ENCODE results near the gene LDHB.

- TF ChIP-seq ZNF70 (CRISPR knock-in tag; IDR thresholded peaks at IDR 0.05) (no peak), ZNF565 (CRISPR knock-in tag; conservative IDR thresholded peaks at IDR 0.05; ENCODE audit: low read depth) (no peak), BACH2 (CRISPR knock-in tag; IDR thresholded peaks at IDR 0.05; ENCODE audit: borderline replicate concordance) (no peak), ESRRG (CRISPR knock-in tag; IDR thresholded peaks at IDR 0.05) (no peak), CSDC2 (CRISPR knock-in tag; IDR thresholded peaks at IDR 0.05) (no peak), ZFP30 (CRISPR knock-in tag; IDR thresholded peaks at IDR 0.05) (no peak), TCF4 (CRISPR knock-in tag; IDR thresholded peaks at IDR 0.05; ENCODE audit: borderline replicate concordance) (no peak), ZFP3 (CRISPR knock-in tag; IDR thresholded peaks at IDR 0.05) (no peak)
- TF ChIP-seq, protein P1, sequence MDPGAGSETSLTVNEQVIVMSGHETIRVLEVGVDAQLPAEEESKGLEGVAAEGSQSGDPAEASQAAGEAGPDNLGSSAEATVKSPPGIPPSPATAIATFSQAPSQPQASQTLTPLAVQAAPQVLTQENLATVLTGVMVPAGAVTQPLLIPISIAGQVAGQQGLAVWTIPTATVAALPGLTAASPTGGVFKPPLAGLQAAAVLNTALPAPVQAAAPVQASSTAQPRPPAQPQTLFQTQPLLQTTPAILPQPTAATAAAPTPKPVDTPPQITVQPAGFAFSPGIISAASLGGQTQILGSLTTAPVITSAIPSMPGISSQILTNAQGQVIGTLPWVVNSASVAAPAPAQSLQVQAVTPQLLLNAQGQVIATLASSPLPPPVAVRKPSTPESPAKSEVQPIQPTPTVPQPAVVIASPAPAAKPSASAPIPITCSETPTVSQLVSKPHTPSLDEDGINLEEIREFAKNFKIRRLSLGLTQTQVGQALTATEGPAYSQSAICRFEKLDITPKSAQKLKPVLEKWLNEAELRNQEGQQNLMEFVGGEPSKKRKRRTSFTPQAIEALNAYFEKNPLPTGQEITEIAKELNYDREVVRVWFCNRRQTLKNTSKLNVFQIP (CRISPR knock-in tag; IDR thresholded peaks at IDR 0.05; ENCODE audit: borderline replicate concordance, low read depth), result no peak
- TF ChIP-seq, protein P2, sequence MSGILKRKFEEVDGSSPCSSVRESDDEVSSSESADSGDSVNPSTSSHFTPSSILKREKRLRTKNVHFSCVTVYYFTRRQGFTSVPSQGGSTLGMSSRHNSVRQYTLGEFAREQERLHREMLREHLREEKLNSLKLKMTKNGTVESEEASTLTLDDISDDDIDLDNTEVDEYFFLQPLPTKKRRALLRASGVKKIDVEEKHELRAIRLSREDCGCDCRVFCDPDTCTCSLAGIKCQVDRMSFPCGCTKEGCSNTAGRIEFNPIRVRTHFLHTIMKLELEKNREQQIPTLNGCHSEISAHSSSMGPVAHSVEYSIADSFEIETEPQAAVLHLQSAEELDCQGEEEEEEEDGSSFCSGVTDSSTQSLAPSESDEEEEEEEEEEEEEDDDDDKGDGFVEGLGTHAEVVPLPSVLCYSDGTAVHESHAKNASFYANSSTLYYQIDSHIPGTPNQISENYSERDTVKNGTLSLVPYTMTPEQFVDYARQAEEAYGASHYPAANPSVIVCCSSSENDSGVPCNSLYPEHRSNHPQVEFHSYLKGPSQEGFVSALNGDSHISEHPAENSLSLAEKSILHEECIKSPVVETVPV (CRISPR knock-in tag; IDR thresholded peaks at IDR 0.05), result no peak
Measured at GRCh38 chr12:21618566-21618965, 39.1 kb downstream of the LDHB start.
